Smooth muscle cell of the brain vasculature (primary cell): ENCODE data around the gene MBOAT2.
"Not testable (repeated sequence)": the region's sequence is repeated elsewhere in the genome, so short reads cannot be mapped to it uniquely, and the experiment has no call there.

Experiments
- DNase-seq: peaks from one replicate; pipeline ENCODE4 v3.0.0-alpha.2; 2012; ENCODE audit warnings: low read depth, low spot score

MBOAT2 gene

DNA sequence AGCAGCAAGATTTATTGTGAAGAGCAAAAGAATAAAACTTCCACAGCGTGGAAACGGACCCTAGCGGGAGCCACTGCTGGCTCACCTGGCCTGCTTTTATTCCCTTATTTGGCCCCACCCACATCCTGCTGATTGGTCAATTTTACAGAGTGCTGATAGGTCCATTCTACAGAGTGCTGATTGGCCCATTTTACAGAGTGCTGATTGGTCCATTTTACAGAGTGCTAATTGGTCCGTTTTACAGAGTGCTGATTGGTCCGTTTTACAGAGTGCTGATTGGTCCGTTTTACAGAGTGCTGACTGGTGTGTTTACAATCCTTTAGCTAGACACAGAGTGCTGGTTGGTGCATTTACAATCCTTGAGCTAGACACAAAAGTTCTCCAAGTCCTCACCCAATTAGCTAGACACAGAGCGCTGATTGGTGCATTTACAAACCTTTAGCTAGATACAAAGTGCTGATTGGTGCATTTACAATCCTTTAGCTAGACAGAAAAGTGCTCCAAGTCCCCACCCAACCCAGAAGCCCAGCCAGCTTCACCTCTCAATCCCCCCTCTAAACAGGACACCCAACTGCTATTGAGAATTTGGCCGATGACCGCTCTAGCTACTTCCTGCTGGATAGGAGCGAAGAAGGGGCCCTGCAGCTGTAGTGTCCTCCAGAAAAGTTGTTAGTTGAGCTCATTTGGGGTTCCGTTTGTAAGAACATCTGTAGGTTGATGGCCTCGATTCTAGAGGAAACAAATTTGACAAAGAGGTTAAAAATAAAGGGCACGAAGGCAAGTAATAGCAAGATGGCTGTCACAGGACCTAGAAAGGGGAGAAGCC, 108.2 kb downstream of the MBOAT2 start:
- not testable (repeated sequence) for DNase-seq

DNA sequence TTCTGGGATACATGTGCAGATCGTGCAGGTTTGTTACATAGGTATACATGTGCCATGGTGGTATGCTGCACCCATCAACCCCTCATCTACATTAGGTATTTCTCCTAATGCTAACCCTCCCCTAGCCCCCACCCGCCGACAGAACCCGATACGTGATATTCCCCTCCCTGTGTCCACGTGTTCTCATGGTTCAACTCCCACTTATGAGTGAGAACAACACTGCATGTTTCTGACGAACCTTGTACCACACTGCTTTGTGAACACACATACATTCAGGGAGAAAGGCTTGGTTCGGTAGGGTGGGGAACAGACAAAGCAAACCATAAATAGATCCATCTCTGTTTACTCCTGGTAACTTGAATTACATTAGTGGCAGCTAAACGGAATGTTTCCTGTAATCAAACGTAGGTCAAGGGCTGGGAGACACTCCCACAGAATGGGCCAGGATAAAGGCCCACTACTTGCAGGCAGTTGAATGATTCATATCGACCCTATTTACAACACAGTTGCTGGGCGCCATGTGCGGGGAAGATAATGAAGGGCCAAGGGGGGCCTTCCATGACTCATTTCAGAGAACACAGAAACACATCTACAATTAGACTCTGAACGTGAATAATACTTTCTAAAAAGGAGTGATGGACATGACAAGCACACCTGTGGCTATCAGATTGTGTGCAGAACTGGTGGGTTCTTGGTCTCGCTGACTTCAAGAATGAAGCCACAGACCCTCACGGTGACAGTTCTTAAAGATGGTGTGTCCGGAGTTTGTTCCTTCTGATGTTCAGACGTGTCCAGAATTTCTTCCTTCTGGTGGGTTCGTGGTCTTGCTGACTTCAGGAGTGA, 109.3 kb downstream of the MBOAT2 start:
- no peak for DNase-seq

DNA sequence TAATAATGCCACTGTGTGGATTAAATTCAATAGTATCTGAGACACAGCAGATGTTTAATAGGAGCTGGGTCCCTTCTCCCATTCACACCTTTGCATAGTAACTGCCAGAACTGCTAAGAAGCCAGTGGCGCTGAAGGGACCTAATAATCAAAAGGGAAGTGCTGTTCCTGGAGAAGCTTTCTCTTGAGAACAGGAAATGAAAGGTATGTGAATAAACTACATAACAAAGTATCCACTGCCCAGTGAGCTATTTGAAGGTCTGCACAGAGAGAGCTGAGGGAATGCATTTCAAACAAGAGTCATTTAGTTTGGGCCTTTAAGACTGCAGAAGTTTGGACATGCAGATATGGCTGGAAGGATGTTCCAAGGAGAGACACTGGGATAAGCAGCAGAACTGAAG, 110.0 kb downstream of the MBOAT2 start:
- no peak for DNase-seq

DNA sequence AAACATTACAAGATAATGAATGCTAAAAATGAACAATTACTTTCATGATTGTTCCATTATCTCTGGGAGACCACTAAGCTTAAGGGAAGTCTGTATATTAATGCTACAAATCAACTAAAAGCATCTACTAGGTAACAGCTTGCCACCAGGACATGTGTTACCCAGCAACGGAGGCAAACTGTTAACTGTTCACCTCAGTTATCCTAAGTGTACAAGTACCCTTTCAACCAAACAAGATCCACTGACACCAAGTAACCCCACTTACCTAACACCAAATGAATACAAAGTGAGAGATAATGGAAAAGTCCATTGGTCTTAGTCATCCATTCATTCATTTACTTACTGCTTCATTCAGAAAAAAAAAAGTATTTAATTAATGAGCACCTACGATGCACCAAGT, 111.4 kb downstream of the MBOAT2 start:
- DNase-seq, result no peak

DNA sequence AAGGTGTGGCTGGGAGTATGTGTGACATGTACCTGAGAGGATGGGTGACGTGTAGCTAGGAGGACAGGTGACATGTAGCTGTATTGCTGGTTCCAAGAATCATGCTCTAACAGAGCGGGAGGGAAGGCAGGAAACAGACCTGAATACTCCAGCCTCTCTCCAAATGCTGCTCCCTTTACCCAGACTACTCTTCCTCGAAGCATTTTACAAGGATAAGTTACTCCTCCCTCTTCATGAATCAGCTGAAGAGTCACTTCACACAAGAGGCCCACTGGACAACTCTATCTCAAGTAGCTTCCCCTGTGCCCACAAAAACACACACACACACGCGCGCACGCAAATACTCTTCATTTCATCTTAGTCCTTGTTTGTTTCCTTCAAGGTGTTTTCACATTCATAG, 113.5 kb downstream of the MBOAT2 start:
- DNase-seq, result no peak

DNA sequence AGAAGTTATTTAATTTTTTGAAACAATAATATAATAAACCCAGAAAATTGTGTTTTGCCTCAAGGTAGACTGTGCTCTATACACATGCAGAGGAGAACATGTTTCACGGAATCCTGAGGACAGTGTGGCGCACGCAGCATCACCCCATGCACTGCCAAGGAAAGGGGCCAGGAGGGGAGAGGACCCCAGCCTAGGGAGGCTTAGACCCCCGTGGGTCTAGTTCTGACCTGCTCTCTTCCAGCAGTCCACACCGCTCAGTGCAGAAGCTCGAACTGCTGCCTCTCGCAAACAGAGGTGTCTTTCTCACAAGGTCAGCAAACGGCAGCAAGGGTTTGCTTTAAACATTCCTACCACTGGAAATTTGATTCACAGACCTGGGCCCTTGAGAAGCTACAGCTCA, 114.5 kb downstream of the MBOAT2 start:
- no peak for DNase-seq

DNA sequence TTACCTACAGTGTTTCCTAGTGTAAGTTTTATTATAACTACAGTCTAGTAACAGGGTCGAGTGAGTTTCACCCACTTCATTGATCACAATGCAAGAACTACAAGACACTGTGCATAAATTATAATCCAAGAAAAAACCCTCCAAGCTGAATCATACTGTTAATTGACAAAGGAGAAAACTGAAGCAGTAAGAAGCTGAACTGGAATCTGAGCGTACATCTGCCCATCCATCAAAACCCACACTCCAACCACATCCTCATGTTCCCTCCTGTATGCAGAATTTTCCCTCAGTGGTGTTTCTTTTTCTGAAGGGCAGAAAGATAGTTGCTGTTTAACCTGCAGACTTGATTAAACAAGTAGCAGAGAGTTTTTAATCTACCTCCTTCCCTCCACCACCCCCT, 116.6 kb downstream of the MBOAT2 start:
- DNase-seq, result no peak

DNA sequence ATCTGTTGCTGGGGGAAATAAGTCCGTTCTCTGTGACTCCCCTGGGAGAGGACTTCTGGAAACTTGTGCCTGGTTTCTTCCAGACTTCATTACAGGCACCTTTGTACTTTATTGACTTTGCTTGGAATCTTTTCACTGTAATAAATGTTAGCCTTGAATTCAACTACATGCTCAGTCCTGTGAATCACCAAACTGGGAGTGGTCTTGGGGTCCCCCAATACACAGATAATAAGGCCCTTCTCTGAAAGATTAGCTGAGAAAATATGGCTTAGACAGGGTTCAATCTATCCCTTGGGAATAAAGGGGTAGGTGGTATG, 117.3 kb downstream of the MBOAT2 start:
- no peak for DNase-seq

DNA sequence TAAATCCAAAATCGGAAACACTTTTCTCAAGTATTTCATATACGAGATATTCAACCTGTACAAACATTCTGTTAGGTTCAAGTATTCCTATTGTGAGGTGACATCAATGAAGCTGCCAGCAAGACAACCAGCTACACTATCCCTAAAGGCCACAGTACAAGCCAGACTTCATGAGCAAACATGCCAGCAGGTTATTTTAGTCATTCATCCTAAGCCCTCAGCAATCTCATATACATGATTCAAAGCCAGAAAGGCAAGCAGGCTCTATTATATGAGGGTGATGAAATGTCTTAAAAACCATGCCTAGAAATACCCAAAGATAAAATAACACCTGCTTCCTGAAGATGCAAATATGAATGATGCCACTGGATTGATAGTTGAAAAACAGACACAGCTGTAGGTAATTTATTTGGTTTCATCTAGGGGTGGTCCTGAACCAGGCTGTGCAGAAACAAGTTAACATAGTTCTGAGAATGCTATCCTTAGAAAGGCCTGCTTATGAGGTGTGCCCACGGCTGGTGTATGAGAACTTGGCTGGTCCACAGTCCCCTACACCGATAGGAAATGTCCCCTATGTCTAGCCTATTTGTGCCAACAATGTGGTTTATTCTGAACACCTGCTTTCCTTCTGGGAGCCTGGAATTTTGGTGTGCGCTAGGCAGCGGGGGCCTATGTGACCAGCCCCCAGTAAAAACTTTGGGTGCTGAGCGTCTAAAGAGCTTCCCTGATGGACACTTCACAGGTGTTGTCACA, 117.9 kb downstream of the MBOAT2 start:
- DNase-seq, result no peak

DNA sequence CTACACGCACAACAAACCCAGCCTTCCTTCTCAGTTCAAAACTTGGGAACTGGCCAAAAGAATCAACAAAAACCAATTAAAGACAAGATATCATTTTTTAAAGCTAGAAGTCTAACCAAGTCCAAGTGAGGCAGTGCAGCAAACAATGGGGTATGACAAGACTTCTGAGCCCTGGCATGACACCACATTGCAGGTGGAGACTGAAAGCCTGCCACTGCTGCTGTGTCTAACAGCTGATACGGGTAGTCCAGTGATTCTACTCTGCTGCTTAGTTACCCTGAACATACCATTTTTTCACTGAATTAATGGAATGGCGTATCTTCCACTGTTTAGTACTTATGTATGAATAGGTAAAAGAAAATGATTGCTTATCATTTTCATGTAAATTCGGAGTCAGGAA, 118.7 kb downstream of the MBOAT2 start:
- DNase-seq, result no peak

DNA sequence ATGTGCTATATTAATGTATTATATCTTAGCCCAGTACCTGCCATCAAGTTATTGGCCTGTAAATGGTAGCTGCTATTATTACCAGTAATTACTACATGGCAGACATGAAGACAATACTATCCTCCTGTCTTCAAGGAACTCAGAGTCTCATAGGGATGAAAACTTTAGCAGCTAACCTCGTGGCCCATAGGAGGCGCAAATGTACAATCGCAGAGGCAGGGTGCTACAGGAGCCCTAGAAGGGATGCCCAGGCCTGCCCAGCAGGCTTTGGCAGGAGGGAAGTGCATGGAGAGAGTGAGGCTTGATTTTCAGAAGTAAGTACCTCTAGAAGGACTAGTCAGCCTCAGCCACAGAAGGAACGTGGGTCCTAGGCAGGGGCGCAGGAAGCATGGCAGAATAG, 121.4 kb downstream of the MBOAT2 start:
- no peak for DNase-seq

DNA sequence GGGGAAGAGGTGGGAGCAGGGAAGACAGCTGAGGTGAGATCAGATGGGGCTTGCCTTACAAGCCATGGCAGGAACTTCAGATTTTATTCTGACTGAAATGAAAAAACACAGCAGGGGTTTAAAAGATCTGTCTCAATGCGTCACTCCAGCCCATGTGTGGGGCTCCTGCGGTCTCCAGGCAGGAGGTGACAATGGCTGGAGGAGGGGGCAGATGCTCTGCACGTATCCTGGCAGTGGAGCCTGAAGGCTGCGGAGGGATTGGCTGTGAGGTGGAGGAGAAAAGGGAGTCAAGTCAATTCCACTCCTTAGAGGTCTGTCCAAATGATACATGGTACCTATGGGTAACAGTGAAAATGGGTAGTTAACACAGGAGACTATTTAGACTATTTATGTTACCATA, 125.6 kb downstream of the MBOAT2 start:
- no peak for DNase-seq

DNA sequence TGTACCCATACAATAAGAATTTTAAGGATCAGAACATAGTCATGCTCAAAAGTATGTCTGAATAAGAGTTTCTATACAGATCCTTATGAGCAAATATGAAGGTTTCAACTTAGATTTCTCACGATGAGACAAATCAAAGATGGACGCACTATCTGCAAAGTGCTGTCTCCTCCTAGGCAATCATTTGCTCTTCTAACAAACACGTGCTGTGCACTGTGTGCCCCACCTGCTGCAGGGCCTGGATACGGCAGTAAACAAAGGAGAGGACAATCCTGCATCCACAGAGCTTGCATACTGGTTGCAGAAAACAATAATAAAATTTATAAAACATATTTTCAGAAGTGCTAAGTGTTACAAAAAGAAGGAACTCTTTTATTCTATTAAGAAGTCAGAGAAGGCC, 126.2 kb downstream of the MBOAT2 start:
- DNase-seq, result no peak

DNA sequence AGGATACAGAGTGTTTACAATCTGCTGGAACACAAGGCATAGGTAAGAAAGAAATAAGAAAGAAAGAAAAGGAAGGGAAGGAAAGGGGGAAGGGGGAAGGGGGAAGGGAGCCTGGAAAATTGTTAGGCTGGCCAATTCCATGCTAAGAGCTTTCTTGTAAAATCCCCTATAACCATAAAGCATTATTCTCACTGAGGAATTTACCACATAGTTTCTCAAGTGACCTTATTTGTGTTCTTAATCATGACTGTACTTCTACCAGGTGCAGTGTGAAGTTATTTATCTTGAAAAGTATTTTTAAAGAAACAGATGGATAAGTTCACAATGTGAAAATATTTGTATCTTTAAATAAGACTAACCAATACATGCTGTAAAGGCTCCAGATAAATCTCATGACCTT, 126.9 kb downstream of the MBOAT2 start:
- no peak for DNase-seq

DNA sequence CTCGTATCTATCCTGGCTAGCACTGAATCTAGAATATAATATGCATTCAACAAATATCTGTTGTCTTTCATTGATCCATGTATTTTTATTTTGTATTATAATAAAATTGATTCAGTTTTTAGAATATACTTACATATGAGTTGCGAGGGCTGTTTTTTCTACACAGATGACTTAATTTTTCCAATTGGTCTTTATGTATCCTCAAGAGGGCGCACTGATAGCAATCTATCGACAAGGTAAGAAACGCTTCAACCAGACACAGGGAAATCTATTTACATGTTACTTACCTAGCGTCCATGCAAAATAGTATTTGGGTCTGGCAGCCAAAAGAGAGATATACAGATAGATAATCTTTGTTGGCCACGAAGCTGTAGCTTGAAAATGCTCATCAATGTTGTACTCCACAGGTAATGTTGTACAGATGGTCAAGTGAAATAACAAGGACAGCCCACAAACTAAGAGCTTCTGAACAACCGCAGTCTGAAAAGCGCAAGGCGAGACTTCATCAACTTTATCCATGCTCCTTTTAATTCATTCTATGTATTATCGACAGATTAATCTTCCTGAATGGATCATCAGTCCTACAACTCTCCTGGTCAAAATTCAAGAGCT, 130.6 kb downstream of the MBOAT2 start:
- peak; percentile 44 for DNase-seq

DNA sequence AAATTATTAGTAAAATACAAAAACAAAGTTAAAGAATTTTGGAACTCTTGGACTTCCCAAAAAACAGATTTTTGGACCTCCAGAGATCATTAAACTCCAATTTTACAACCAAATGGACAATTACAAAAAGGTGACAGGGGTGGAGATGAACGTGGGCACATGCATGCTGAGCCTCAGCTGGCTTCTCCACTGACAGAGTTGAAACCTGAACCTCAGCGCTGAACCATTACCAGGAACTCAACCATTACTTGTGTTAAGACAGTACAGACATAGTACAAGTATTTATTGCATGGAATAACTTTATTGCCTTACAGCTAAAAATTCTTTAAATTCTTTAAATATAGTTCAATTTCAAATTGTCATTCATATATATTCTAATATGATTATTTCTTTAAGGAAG, 133.0 kb downstream of the MBOAT2 start:
- DNase-seq, result no peak

DNA sequence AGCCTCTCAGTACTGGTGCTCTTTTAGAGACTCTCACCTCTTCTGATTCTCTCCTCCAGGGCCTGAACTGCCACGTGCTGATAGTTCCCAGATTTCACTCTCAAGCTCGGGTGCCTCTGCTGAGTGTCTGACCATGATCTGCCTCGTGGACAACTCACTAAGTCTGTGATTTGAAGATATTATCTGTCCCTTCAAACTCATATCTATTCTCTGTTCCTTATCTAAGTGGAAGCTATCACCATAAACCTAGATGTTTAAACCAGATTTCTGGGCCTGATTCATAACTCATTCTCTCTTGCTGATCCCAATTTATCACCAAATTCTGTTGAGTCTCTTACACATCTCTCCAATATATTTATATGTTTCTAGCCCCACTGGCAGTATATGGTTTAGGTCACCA, 136.1 kb downstream of the MBOAT2 start:
- no peak for DNase-seq

DNA sequence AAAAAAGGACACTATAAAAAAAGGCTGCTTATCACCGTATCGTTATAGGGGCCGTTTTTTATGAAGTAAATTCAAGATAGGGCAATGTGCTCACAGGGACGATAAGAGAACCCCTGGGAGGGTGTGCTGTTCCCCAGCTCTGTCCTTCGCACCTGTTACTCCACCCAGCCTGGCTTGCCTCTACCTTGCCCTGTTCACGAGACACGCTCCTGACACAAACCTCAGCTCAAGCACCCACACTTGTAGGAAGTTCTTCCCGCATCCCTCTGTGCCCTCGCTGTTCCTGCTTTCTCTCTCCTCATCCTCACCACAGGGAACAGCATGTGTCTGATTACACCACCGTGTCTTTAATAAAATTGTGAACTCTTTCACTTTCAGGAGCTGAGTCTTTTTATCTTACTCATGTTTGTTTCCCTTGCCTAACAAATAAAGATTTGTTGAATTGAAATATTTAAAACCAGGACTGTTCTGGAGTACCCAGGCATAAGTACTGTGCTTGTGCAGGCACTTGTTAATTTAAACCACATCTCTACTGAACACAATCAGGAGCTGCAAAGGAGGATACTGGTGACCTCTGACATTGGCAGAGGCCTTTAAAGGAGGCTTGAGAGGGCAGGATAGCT, 140.0 kb downstream of the MBOAT2 start:
- DNase-seq, result no peak

DNA sequence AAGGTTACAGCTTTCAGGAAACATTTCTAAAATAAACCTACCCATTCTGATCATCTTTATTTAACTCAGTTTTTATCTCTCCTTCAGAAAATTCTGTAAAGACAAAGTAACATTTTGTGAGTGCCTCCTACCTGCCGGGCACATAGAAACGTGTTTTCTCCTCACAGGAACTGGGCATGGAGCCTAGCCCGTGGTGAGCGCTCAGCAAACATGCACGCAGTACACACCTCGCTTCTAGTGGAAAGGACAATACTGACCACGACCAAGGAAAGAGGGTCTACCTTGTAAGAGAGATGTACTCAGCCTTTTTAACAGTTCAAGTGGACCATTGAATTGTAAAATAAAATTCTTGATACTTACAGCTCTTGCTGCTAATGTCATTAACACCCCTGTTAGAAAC, 141.3 kb downstream of the MBOAT2 start:
- DNase-seq, result no peak

DNA sequence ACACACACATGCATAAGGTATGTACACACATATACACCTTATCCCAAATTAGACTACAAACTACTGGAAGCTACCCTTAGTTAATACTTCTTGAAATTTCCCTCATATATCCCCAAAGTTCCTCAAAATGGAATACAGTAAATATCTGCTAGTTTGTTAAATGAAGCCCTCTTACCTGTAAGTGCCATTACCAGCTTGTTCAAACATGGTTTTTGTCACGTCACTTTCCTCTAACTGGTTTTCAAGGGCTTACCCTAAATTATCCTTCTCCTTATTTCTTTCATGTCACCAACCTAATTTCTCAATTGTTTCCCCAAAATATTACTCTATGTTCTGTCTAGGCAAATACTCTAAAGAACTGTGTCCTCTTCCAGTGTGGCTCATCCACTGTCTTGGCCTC, 141.7 kb downstream of the MBOAT2 start:
- DNase-seq, result no peak

DNA sequence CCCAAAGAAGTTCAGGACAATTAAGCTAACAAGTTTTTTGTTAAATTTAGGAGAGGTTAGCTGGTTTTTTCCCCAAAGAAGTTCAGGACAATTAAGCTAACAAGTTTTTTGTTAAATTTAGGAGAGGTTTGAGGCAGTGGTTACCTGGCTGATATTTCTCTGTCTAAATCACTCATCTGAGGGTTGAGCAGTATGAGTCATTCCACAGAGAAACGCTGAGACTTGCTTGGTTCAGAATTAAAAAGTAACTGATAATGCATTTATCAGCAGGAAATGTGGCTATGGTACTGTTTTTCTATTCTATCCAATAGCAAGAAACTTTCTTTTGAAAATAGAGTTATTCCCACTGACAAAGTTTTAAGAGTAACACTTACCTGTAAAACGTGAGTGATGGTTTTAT, 143.2 kb downstream of the MBOAT2 start:
- DNase-seq, result no peak

DNA sequence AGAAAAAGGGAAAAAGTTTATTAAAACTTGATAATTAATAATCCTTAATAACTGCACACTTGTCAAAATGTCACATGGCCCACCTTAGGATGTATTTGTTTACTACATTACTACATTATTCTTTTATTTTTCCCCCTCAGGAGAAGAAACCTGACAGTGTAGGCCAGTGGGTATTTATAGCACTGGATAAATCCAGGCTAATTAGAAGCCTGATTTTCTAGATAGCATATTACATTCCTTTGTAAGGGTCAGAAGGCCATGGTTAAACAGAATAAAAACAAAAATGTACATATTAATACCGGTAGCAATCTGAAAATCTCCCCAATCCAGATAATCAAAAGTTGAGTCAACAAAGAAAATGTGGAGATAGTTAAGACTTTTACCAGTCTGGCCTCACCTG, 144.6 kb downstream of the MBOAT2 start:
- DNase-seq, result no peak
